Transverse colon (tissue), 3 donors: Measurements from ENCODE around the gene ZNF792.
"Not testable (repeated sequence)": the region's sequence is repeated elsewhere in the genome, so short reads cannot be mapped to it uniquely, and the experiment has no call there.

ENCODE experiments used
- POLR2A ChIP-seq: fragments of 450-650 bp; IDR thresholded peaks from one replicate; pipeline ENCODE4 v1.6.1; 2016; ENCODE audit warnings: antibody characterized with exemption, mild to moderate bottlenecking, moderate library complexity
- TF ChIP-seq, protein P1 (sequence below), 5 experiments: fragments of 200-600 bp in 3 of 5; fragments of 450-650 bp in 2 of 5; sonication (generic) in 3 of 5; IDR thresholded peaks; 1 replicate in 2 of 5; 2 replicates in 3 of 5; pipeline ENCODE4 v1.5.1; 2016 to 2017; ENCODE audit warnings: antibody characterized with exemption in 5 of 5, inconsistent platforms in 3 of 5, mild to moderate bottlenecking in 2 of 5, moderate library complexity in 1 of 5

DNA sequence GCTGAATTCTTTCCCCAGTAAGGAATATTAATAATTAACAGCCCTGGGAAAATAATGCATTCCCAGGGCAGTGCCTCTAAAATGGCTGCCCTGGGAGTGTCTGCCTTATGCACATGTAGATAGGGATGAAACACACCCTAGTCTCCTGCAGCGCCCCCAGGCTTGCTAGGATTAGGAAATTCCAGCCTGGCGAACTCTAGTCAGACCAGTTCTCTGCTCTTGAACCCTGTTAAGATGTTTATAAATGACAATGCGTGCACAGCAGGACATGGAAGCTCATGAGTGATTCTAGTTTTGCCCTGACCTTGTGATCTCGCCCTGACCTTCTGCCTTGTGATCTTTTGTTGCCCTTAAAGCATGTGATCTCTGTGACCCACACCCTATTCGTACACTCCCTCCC lies 1.5 kb upstream of the ZNF792 start:
- TF ChIP-seq, protein P1, sequence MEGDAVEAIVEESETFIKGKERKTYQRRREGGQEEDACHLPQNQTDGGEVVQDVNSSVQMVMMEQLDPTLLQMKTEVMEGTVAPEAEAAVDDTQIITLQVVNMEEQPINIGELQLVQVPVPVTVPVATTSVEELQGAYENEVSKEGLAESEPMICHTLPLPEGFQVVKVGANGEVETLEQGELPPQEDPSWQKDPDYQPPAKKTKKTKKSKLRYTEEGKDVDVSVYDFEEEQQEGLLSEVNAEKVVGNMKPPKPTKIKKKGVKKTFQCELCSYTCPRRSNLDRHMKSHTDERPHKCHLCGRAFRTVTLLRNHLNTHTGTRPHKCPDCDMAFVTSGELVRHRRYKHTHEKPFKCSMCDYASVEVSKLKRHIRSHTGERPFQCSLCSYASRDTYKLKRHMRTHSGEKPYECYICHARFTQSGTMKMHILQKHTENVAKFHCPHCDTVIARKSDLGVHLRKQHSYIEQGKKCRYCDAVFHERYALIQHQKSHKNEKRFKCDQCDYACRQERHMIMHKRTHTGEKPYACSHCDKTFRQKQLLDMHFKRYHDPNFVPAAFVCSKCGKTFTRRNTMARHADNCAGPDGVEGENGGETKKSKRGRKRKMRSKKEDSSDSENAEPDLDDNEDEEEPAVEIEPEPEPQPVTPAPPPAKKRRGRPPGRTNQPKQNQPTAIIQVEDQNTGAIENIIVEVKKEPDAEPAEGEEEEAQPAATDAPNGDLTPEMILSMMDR (IDR thresholded peaks at IDR 0.05) = not testable (repeated sequence)
- TF ChIP-seq POLR2A = not testable (repeated sequence)
